ENCODE results near the gene FAM168B. TPM values are rescaled to one million over a fixed set of nuclear protein-coding genes. Genes with fewer than 3 reads are reported as not detected.

The FAM168B gene
- total RNA-seq, 1 experiment from 2014 or later: 119 TPM

DNA sequence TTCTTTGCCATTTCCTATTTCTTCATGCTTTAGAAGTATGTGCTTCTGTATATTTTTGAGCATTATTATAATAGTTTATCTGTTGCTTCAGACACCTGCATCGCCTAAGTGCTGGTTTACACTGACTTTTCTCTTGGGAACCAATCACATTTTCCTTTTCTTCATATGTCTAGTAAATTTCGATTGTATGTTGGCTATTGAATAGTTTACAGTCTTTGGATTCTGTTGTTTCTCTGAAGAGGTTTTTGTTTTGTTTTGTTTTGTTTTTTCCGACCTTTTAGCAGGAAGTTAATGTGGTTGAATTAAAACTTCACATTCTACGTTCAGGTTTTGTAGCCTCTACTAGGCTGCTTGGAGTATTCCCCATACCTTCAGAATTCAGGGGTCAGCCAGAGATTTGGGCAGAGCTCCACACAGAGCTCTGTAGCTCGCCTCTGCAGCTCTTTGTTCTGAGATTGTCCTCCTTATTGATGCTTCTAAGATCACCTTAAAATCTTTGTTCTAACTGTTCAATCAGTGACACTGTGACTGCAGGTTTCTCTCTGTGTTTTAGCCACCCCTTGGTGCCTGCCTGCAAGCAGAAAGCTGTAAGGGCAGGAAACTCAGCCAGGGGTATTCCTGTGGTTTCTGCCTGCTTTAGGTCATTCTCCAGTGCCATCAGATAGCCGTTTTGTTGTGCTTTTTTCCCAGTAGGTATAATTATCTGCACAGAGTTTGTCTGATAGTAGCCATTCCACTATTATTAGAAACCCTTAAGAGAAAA, 83.4 kb downstream of the FAM168B start:
- Histone ChIP-seq H3K36me3 (ENCODE audit: control insufficient read depth, insufficient read depth, low read length) (no peaks in the 10 kb centered on the region), H3K4me3 (ENCODE audit: low read depth, low read length) (no peak overlapping the region), H3K27me3 (replicated peaks; ENCODE audit: control insufficient read depth, insufficient read depth, low read length) (no peaks in the 10 kb centered on the region; the same call in none of the 2 replicates), H3K4me1 (no peaks in the 10 kb centered on the region), H3K9me3 (no peaks in the 10 kb centered on the region)
- BruUV-seq (replicated peaks): no TSS peak
- no peak overlapping the region for H3K27ac Mint-ChIP-seq (ENCODE audit: unreplicated experiment)
- H3K4me1 Mint-ChIP-seq (ENCODE audit: low read depth, unreplicated experiment): no peaks in the 10 kb centered on the region
- H3K4me3 Mint-ChIP-seq (ENCODE audit: unreplicated experiment): no peak overlapping the region
- no peaks in the 10 kb centered on the region for H3K36me3 Mint-ChIP-seq (ENCODE audit: insufficient read depth, unreplicated experiment)
- H3K9me3 Mint-ChIP-seq (ENCODE audit: unreplicated experiment): no peaks in the 10 kb centered on the region
- ChIA-PET POLR2A (no interaction called here), CTCF (interaction anchor here (0.7 kb wide), 1 partner anchor 88 kb away, joined by 3 read pairs; no protein-coding TSS in a partner anchor)
- intact Hi-C loops (cut with micrococcal nuclease; ENCODE audit: unreplicated experiment): no loop called here
- TF ChIP-seq, protein P1, sequence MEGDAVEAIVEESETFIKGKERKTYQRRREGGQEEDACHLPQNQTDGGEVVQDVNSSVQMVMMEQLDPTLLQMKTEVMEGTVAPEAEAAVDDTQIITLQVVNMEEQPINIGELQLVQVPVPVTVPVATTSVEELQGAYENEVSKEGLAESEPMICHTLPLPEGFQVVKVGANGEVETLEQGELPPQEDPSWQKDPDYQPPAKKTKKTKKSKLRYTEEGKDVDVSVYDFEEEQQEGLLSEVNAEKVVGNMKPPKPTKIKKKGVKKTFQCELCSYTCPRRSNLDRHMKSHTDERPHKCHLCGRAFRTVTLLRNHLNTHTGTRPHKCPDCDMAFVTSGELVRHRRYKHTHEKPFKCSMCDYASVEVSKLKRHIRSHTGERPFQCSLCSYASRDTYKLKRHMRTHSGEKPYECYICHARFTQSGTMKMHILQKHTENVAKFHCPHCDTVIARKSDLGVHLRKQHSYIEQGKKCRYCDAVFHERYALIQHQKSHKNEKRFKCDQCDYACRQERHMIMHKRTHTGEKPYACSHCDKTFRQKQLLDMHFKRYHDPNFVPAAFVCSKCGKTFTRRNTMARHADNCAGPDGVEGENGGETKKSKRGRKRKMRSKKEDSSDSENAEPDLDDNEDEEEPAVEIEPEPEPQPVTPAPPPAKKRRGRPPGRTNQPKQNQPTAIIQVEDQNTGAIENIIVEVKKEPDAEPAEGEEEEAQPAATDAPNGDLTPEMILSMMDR (IDR thresholded peaks at IDR 0.05; ENCODE audit: insufficient read depth in 1 of 2, low read depth in 1 of 2, low read length in 1 of 2, severe bottlenecking in 1 of 2, unreplicated experiment in 1 of 2): no peak
- H3K27me3 Mint-ChIP-seq (ENCODE audit: insufficient read depth, unreplicated experiment): peaks cover 21% of the 10 kb centered on the region
- DNase-seq: no peak

DNA sequence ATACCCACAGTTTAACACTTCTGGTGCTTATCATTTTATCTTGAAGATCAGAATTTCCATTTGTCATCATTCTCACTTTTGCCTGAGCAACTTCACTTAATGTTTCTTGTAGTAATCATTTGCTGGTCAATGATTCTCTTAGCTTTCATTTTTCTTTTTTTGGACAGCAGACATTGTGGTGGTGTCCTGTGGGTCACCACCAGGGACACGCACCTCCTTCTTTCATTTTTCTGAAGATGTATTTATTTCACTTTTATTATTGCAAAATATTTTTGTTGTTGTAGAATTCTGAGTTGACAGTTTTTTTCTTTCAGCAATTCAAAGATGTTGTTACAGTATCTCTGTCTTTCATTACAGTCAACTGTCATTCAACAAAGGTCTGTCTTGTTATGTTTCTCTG, 84.3 kb downstream of the FAM168B start:
- Histone ChIP-seq H3K4me1 (no peaks in the 10 kb centered on the region), H3K27me3 (replicated peaks; ENCODE audit: control insufficient read depth, insufficient read depth, low read length) (no peaks in the 10 kb centered on the region; the same call in none of the 2 replicates), H3K4me3 (ENCODE audit: low read depth, low read length) (no peak overlapping the region), H3K36me3 (ENCODE audit: control insufficient read depth, insufficient read depth, low read length) (no peaks in the 10 kb centered on the region), H3K9me3 (no peaks in the 10 kb centered on the region; the same call in 1 of the 2 replicates)
- intact Hi-C loops (cut with micrococcal nuclease; ENCODE audit: unreplicated experiment): no loop called here
- Mint-ChIP-seq H3K4me1 (ENCODE audit: low read depth, unreplicated experiment) (no peaks in the 10 kb centered on the region), H3K27me3 (ENCODE audit: insufficient read depth, unreplicated experiment) (peaks cover 18% of the 10 kb centered on the region), H3K9me3 (ENCODE audit: unreplicated experiment) (no peaks in the 10 kb centered on the region), H3K27ac (ENCODE audit: unreplicated experiment) (no peak overlapping the region), H3K36me3 (ENCODE audit: insufficient read depth, unreplicated experiment) (no peaks in the 10 kb centered on the region), H3K4me3 (ENCODE audit: unreplicated experiment) (no peak overlapping the region)
- DNase-seq: no peak
- ChIA-PET CTCF (no interaction called here), POLR2A (no interaction called here)
- BruUV-seq (replicated peaks): no TSS peak
- TF ChIP-seq, protein P1 (IDR thresholded peaks at IDR 0.05; ENCODE audit: insufficient read depth in 1 of 2, low read depth in 1 of 2, low read length in 1 of 2, severe bottlenecking in 1 of 2, unreplicated experiment in 1 of 2): no peak

GRCh38 chr2:131006561-131006960, 86.7 kb downstream of the FAM168B start:
- H3K36me3 Mint-ChIP-seq (ENCODE audit: insufficient read depth, unreplicated experiment): no peaks in the 10 kb centered on the region
- H3K27ac Mint-ChIP-seq (ENCODE audit: unreplicated experiment): no peak overlapping the region
- no peaks in the 10 kb centered on the region for H3K4me1 Mint-ChIP-seq (ENCODE audit: low read depth, unreplicated experiment)
- intact Hi-C loops (cut with micrococcal nuclease; ENCODE audit: unreplicated experiment): no loop called here
- Histone ChIP-seq H3K27me3 (replicated peaks; ENCODE audit: control insufficient read depth, insufficient read depth, low read length) (no peaks in the 10 kb centered on the region; the same call in none of the 2 replicates), H3K4me1 (no peaks in the 10 kb centered on the region), H3K4me3 (ENCODE audit: low read depth, low read length) (no peak overlapping the region), H3K36me3 (ENCODE audit: control insufficient read depth, insufficient read depth, low read length) (no peaks in the 10 kb centered on the region), H3K9me3 (no peaks in the 10 kb centered on the region; the same call in 1 of the 2 replicates)
- POLR2A ChIA-PET: no interaction called here
- TF ChIP-seq, protein P1 (IDR thresholded peaks at IDR 0.05; ENCODE audit: insufficient read depth in 1 of 2, low read depth in 1 of 2, low read length in 1 of 2, severe bottlenecking in 1 of 2, unreplicated experiment in 1 of 2): no peak
- no TSS peak for BruUV-seq (replicated peaks)
- DNase-seq: no peak
- H3K4me3 Mint-ChIP-seq (ENCODE audit: unreplicated experiment): no peak overlapping the region
- H3K9me3 Mint-ChIP-seq (ENCODE audit: unreplicated experiment): no peaks in the 10 kb centered on the region
- peaks cover 16% of the 10 kb centered on the region for H3K27me3 Mint-ChIP-seq (ENCODE audit: insufficient read depth, unreplicated experiment)
- CTCF ChIA-PET: no interaction called here

All from Caco-2 (cell line).